Progenitor cell of endocrine pancreas (in vitro differentiated cells): ENCODE measurements around the gene PCK2. TPM values are rescaled to one million over a fixed set of nuclear protein-coding genes. Genes with fewer than 3 reads are reported as not detected.

Experiments
- DNase-seq: peaks from one replicate; pipeline ENCODE4 v3.0.0; 2021; ENCODE audit warnings: low spot score; ENCODE audit not compliant: unreplicated experiment
- H3K27ac Mint-ChIP-seq: 2 replicates; pipeline ENCODE4 v1.8.0; 2021; ENCODE audit warnings: mild to moderate bottlenecking, moderate library complexity, mixed read lengths
- H3K27me3 Mint-ChIP-seq: 2 replicates; pipeline ENCODE4 v1.8.0; 2021; ENCODE audit warnings: mixed read lengths
- H3K36me3 Mint-ChIP-seq: 2 replicates; pipeline ENCODE4 v1.8.0; 2022; ENCODE audit warnings: mixed read lengths; ENCODE audit not compliant: insufficient read depth
- H3K4me1 Mint-ChIP-seq: 2 replicates; pipeline ENCODE4 v1.8.0; 2021; ENCODE audit warnings: low read depth, mixed read lengths
- H3K4me3 Mint-ChIP-seq: 2 replicates; pipeline ENCODE4 v1.8.0; 2021; ENCODE audit warnings: low read depth, mild to moderate bottlenecking, moderate library complexity, mixed read lengths
- H3K9me3 Mint-ChIP-seq: 2 replicates; pipeline ENCODE4 v1.8.0; 2021; ENCODE audit warnings: low read depth, mixed read lengths
- total RNA-seq: library from RNA; stranded (reverse); gene quantifications from 2 replicates; pipeline ENCODE4 v1.2.1, GENCODE V29; 2021
- TF ChIP-seq, protein P1 (sequence below): fragments of 200-600 bp; sonication (generic); IDR thresholded peaks from one replicate; pipeline ENCODE4 v1.5.0; 2021; ENCODE audit warnings: antibody characterized with exemption, mild to moderate bottlenecking; ENCODE audit not compliant: unreplicated experiment

The PCK2 gene
- total RNA-seq, 1 donor from 2014 or later: 29.7 TPM

DNA sequence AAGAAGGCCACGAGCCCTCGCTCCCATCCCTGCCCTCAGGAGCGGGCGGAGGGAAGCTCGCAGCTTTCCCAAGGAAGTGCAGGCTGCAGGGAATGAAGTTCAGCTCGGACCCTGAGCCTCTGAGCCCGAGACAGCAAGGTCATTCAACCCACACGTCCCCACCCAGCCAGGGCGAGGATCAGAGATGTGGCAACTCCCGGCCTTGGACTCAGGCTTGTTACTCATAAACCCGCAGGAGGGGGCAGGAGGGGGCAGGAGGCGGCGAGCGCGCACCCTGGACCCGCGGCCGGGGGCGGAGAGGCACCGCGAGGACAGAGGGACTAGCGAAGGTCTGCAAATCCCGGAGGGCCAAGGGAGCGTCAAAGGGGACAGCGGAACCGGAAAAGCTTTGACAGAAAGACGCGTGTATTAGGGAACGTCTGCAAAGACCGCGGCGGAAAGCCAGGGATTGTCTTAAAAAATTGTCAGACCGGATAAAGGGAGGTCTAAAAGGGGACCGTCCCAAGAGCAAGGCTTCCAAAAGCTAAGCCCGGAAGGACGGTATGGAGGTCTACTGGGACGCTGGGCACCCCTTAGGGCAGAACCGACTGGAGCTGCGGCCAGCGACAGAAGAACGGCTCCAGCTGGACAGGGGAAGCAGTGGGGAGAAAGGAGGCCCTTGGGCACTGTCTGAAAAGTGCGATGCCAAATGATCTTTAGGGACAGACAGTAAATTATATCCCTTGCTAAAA lies 19.9 kb downstream of the PCK2 start:
- H3K36me3 Mint-ChIP-seq: peaks cover 9% of the 10 kb centered on the region
- TF ChIP-seq, protein P1, sequence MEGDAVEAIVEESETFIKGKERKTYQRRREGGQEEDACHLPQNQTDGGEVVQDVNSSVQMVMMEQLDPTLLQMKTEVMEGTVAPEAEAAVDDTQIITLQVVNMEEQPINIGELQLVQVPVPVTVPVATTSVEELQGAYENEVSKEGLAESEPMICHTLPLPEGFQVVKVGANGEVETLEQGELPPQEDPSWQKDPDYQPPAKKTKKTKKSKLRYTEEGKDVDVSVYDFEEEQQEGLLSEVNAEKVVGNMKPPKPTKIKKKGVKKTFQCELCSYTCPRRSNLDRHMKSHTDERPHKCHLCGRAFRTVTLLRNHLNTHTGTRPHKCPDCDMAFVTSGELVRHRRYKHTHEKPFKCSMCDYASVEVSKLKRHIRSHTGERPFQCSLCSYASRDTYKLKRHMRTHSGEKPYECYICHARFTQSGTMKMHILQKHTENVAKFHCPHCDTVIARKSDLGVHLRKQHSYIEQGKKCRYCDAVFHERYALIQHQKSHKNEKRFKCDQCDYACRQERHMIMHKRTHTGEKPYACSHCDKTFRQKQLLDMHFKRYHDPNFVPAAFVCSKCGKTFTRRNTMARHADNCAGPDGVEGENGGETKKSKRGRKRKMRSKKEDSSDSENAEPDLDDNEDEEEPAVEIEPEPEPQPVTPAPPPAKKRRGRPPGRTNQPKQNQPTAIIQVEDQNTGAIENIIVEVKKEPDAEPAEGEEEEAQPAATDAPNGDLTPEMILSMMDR: no peak
- H3K4me1 Mint-ChIP-seq: peaks cover 18% of the 10 kb centered on the region
- peak overlapping the region; percentile 89 for H3K4me3 Mint-ChIP-seq
- H3K27ac Mint-ChIP-seq: peak overlapping the region; percentile 99
- peak; percentile 68 for DNase-seq
- H3K27me3 Mint-ChIP-seq: no peaks in the 10 kb centered on the region
- no peaks in the 10 kb centered on the region for H3K9me3 Mint-ChIP-seq

DNA sequence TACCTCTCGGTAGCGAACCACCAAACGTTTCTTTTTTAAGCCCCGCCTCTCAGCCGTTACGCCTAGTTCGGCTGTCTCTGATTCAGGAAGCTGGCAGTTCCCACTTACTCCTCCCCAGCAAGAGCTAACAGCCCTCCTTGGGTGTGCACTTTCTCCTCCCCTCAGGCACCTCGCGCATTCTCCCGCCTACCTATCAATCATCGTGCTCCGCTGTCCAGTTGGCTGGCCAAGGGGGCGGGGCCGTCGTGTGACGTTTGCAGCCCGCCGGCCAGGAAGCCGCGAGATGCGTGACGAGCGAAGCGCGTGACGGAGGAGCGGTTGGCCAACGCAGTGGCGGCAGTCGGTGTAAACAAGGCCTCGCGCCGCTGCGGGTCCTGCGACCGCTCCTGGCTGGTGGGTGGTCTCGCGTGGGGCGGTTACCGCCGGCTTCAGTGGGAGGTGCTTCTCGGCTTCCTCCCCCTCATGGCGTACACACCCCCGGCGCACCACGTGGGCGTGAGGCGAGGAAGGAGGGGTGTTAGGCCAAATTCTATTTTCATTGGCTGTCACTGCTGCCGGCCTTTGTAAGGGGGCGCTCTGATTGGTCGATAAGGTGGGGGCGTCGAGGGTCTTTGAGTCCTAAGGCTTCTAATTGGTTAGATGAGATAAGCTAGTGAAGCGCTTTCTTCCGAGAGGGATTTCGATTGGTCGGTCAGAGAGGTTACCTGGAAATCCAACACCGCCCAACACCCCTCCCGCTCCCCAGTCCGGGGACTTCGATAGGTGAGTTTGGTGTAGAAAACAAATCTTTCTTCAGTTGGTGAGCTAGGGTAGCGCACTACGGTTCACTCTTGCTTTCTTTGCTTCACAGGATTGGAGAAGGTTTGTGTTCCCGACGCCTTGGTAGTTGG lies 20.7 kb downstream of the PCK2 start, which contains the start of the genes DCAF11 and NRL:
DCAF11 (plus strand) TSS at position 246 of the 890 bp plus-strand sequence. CDS start 818 bp downstream, outside the sequence.
NRL (minus strand) TSS at position 418 of the 890 bp plus-strand sequence. CDS start 32,101 bp downstream, outside the sequence.
- DNase-seq: peak; percentile 95
- H3K36me3 Mint-ChIP-seq: peaks cover 13% of the 10 kb centered on the region
- no peaks in the 10 kb centered on the region for H3K9me3 Mint-ChIP-seq
- peaks cover 17% of the 10 kb centered on the region for H3K4me1 Mint-ChIP-seq
- H3K27ac Mint-ChIP-seq: peak within 1 kb of the TSS; percentile 99
- H3K4me3 Mint-ChIP-seq: peak within 1 kb of the TSS; percentile 89
- H3K27me3 Mint-ChIP-seq: no peaks in the 10 kb centered on the region
- TF ChIP-seq, protein P1: no peak

DNA sequence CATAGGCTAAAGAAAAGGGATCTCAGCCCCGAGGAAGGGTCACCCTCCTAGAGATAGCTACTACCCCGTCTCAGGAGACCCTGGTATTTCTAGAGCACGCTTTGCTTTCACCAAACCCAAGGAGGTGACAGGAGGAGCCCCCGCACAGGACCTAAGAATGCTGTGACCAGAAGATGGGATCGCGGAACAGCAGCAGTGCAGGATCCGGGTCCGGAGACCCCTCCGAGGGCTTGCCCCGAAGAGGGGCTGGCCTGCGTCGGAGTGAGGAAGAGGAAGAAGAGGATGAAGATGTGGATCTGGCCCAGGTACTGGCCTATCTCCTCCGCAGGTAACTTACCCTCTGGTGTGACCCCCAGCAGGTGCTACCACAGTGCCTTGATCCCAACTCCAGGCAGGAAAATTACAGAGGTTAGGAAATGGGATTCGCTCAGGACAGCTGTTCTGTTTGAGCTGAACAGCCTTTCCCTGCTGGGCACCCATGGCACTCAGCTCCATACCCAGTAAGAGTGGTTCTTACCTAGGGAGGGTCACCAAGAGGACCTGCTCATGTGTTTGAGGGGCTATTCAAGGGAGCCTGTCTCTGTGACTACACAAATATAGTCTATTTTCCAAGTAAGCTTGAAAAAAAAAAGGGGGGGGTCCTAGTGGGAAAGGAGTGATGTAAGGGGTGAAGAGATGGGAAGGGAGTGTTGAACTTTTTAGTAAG lies 21.5 kb downstream of the PCK2 start:
- H3K27ac Mint-ChIP-seq: peak overlapping the region; percentile 99
- DNase-seq: no peak
- H3K36me3 Mint-ChIP-seq: peaks cover 13% of the 10 kb centered on the region
- peaks cover 17% of the 10 kb centered on the region for H3K4me1 Mint-ChIP-seq
- no peaks in the 10 kb centered on the region for H3K27me3 Mint-ChIP-seq
- peak overlapping the region; percentile 89 for H3K4me3 Mint-ChIP-seq
- no peaks in the 10 kb centered on the region for H3K9me3 Mint-ChIP-seq
- TF ChIP-seq, protein P1: no peak

DNA sequence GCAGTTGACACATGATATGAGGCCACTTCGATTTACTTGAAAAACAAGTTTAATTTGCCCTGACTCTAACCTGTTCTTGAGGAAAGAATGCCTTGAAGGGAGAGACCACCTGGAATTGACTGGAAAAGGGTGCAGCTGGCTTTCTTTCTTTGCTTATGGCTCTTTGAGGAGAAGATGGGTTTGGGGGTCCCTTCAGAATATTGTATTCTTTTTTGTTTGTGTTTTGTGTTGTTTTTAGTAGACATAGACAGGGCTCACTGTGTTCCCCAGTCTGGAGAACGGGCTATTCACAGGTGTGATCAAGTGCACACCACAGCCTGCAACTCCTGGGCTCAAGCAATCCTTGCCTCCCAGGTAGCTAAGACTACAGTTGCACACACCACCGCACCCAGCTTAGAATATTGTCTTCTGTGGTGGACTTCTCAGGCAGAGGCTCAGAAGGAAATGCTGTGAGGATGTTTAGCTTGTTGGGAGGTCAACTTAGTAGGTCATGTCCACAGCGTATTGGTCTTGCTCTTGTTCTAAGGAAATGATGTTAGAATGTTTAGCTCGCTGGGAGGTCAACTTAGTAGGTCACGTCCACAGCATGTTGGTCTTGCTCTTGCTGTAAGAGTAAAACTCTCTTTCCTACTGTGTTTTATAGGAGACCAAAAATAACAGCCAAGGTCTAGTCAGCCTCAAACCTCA lies 22.2 kb downstream of the PCK2 start:
- H3K36me3 Mint-ChIP-seq: peaks cover 16% of the 10 kb centered on the region
- no peaks in the 10 kb centered on the region for H3K9me3 Mint-ChIP-seq
- TF ChIP-seq, protein P1: no peak
- H3K4me3 Mint-ChIP-seq: peak overlapping the region; percentile 89
- no peaks in the 10 kb centered on the region for H3K27me3 Mint-ChIP-seq
- H3K27ac Mint-ChIP-seq: peak overlapping the region; percentile 99
- peaks cover 17% of the 10 kb centered on the region for H3K4me1 Mint-ChIP-seq
- no peak for DNase-seq
